Heart left ventricle (tissue), 16 donors: ENCODE measurements around the gene CCL7. TPM values are rescaled to one million over a fixed set of nuclear protein-coding genes. Genes with fewer than 3 reads are reported as not detected.

ENCODE experiments used
- ATAC-seq, 4 donors: fragments of 200-7000 bp; cut with Tn5 transposase; one replicate each; pipeline ENCODE4 v1.9.1; 2020 to 2022; ENCODE audit warnings: moderate library complexity in 4 of 4, mild to moderate bottlenecking in 3 of 4, moderate number of reproducible peaks in 1 of 4
- DNase-seq, 5 donors: peaks; one replicate each; pipeline ENCODE4 v3.0.0-alpha.2; 2020
- H3K27ac ChIP-seq, 12 donors: fragments of 200-600 bp; sonication (generic) in 4 of 12; one replicate each; pipeline versions ENCODE4 v1.5.0 to v1.8.0; 2016 to 2022; ENCODE audit warnings: mild to moderate bottlenecking in 2 of 12
- H3K27me3 ChIP-seq, 9 donors: fragments of 200-600 bp; sonication (generic) in 2 of 9; one replicate each; pipeline versions ENCODE4 v1.5.1 to v1.8.0; 2016 to 2022; ENCODE audit warnings: mild to moderate bottlenecking in 3 of 9
- H3K36me3 ChIP-seq, 9 donors: fragments of 200-600 bp; sonication (generic) in 2 of 9; one replicate each; pipeline versions ENCODE4 v1.5.0 to v1.8.0; 2018 to 2022; ENCODE audit warnings: mild to moderate bottlenecking in 2 of 9
- H3K4me1 ChIP-seq, 12 donors: fragments of 200-600 bp; sonication (generic) in 4 of 12; one replicate each; pipeline versions ENCODE4 v1.5.0 to v1.8.0; 2016 to 2022; ENCODE audit warnings: mild to moderate bottlenecking in 3 of 12
- H3K4me3 ChIP-seq, 12 donors: fragments of 200-600 bp; sonication (generic) in 4 of 12; one replicate each; pipeline versions ENCODE4 v1.5.0 to v1.8.0; 2017 to 2022; ENCODE audit warnings: mild to moderate bottlenecking in 9 of 12, moderate library complexity in 4 of 12
- H3K9me3 ChIP-seq, 12 donors: fragments of 200-600 bp; sonication (generic) in 4 of 12; one replicate each; pipeline versions ENCODE4 v1.5.0 to v1.8.0; 2016 to 2022; ENCODE audit warnings: mild to moderate bottlenecking in 1 of 12
- CTCF ChIP-seq, 12 donors: fragments of 200-600 bp; sonication (generic) in 4 of 12; IDR thresholded peaks; one replicate each; pipeline versions ENCODE4 v1.5.0 to v1.8.0; 2018 to 2022; ENCODE audit warnings: antibody characterized with exemption in 12 of 12, mild to moderate bottlenecking in 5 of 12
- POLR2A ChIP-seq, 2 donors: fragments of 450-650 bp; IDR thresholded peaks; one replicate each; pipeline ENCODE4 v1.6.1; 2017; ENCODE audit warnings: antibody characterized with exemption in 2 of 2, mild to moderate bottlenecking in 2 of 2, moderate library complexity in 2 of 2
- WGBS, 4 donors: extraction: QIAGEN DNeasy Blood & Tissue Kit in 2 of 4; methylation state at CpG; one replicate each; pipeline versions ENCODE4 v1.1.5 to v1.1.7; 2013 to 2018; 5-methylcytosine and 5-hydroxymethylcytosine counted together
- intact Hi-C, 10 donors: fragments of 100-400 bp; cut with DNase I; formaldehyde crosslinking; loops; one replicate each; pipeline versions ENCODE4 v1.11.1 to v1.14.2; 2022
- polyA plus RNA-seq, 2 donors: library from polyadenylated mRNA; stranded (reverse); fragments of 200-250 nt; gene quantifications; one replicate each; pipeline ENCODE4 v1.2.3, GENCODE V29; 2013
- total RNA-seq, 9 donors: library from RNA; depleted of rRNA in 2 of 9; stranded (reverse); fragments of >200 nt in 2 of 9; fragmentation: NEBNext Ultra II Directional in 3 of 9; extraction: Animal tissue kit (Norgen Biotek cat#: 25700) in 3 of 9; gene quantifications; one replicate each; pipeline versions ENCODE4 v1.1.0 to v1.2.4, GENCODE V29; 2016 to 2023
- donor health status: ischemic (EF 13 %, LVEDD 7.1; RV severe dilation, severe dysfunction).
- donor health status: healthy with polysubstance abuse.
- donor health status: DM: no; HTN: yes; CAD: no.
- donor health status: DM: no; HTN: no; CAD: no.
- donor health status: ischemic (EF 25% LVEDD 6.9; RV normal size, moderate dysfunction).
- donor health status: ischemic (EF 25% LVEDD 5.7; RV mildly dilated, moderate dysfunction).
- donor health status: healthy.
- donor health status: DM: yes; HTN: yes; CAD: no.
- donor health status: ischemic (EF 35%, LVEDD 5.7; RV mildly dilated, moderate dysfunction).
- donor health status: nonischemic (EF 11% LVEDD 7.7; RV severe dilation, severe dysfunction).
- donor health status: DM: yes; HTN: yes; CAD: no.
- donor health status: PGD.
- donor health status: ischemic (EF 29% LVEDD 5.4; RV normal size, mild dysfunction).
- donor health status: nonischemic (EF 23%, LVEDD 6.1; RV moderate dilation, normal function).

CCL7 gene
- total and polyA plus RNA-seq, 11 donors = 0.36 to 3.4 TPM; not detected in 9

DNA sequence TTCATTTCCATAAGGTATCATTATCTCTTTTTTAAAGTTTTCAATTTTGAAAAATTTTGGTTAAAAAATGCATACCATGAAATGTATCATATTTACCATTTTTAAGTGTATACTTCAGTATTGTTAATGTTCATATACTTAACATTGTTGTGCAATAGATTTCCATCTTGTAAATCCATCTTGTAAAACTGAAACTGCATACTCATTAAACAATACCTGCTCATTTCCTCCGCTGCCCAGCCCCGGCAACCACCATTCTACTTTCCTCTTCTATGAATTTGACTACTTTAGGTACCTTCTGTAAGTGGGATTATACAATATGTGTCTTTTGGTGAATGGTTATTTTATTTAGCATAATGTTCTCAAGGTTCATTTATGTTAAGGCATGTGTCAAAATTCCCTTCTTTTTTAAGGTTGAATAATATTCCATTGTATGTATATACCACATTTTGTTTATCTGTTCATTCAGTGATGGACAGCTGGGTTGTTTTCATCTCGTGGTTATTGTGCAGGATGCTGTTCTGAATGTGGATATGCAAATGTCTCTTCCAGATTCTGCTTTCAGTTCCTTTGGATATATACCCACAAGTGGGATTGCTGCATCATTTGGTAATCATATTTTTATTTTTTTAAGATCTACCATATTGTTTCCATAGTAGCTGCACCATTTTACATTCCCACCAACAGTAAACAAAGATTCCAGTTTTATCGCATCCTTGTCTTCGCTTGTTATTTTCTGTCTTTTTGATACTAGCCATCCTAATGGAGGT, 8.3 kb upstream of the CCL7 start:
- Histone ChIP-seq H3K27me3 (no peaks in the 10 kb centered on the region), H3K27ac (no peak overlapping the region), H3K4me1 (peaks cover 0 to 13% (median 0%) of the 10 kb centered on the region in 12 donors), H3K36me3 (peaks cover 0 to under 1% (median 0%) of the 10 kb centered on the region in 9 donors), H3K4me3 (no peak overlapping the region), H3K9me3 (no peaks in the 10 kb centered on the region)
- TF ChIP-seq POLR2A (IDR thresholded peaks at IDR 0.05) (no peak), CTCF (IDR thresholded peaks at IDR 0.05) (no peak)
- 75 to 80% (median 77%) methylated on average over 5 of the region's 5 CpGs for WGBS, 4 donors
- no peak for ATAC-seq
- DNase-seq = no peak
- intact Hi-C loops = no loop called here

DNA sequence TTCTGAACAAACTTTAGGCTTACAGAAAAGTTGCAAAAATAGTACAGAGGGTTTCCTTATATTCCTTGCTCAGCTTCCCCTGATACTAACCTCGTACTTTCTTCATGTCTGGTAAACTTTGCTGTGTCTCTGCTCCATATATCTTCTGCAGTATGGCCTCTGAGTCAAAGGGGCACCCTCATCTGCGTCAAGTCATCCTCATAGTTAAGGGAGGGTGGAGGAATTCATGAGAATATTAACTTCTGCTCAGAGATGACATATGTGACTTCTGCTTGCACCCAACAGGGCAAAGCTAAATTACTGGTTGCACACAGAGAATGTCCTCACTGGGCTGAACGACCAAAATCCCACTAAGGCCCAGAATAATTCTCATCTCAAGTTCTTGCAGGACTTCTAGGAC, 4.3 kb upstream of the CCL7 start:
- H3K4me3 ChIP-seq = no peak overlapping the region
- H3K27ac ChIP-seq = no peak overlapping the region
- H3K27me3 ChIP-seq = no peaks in the 10 kb centered on the region
- no peaks in the 10 kb centered on the region for H3K36me3 ChIP-seq
- peaks cover 0 to 4% (median 0%) of the 10 kb centered on the region in 12 donors for H3K4me1 ChIP-seq
- TF ChIP-seq POLR2A (IDR thresholded peaks at IDR 0.05) = no peak
- intact Hi-C loops = no loop called here
- H3K9me3 ChIP-seq = no peaks in the 10 kb centered on the region
- 48 to 64% (median 56%) methylated on average over 3 of the region's 3 CpGs for WGBS, 4 donors
- no peak for DNase-seq
- ATAC-seq = no peak

DNA sequence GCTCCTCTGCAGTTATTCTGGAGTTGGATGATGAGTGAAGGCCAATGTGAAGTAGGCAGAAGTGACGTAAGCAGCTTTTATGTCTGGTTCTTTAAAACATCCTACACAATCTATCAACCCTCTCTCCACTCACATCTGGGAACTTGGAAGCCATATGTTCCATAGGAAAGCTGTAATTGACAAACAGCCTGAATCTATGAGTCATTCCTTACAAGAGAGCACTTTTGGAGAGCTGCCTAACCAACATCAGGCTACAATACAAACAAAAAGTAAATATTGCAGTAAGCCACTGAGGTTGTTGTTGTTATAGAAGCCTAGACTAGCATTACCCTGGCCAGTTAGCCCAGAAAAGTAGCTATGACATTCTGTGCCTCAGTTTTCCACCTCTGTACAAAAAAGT, 5.9 kb downstream of the CCL7 start:
- H3K27me3 ChIP-seq = peaks cover 0 to 4% (median 0%) of the 10 kb centered on the region in 9 donors
- H3K4me3 ChIP-seq = no peak overlapping the region
- no peaks in the 10 kb centered on the region for H3K36me3 ChIP-seq
- intact Hi-C loops = no loop called here
- no peak overlapping the region for H3K27ac ChIP-seq
- WGBS, 4 donors = 0 to 35% (median 18%) methylated on average over 1 of the region's 1 CpG
- ATAC-seq = no peak
- H3K4me1 ChIP-seq = peaks cover 0 to 12% (median 0%) of the 10 kb centered on the region in 12 donors
- H3K9me3 ChIP-seq = no peaks in the 10 kb centered on the region
- no peak for DNase-seq
- TF ChIP-seq CTCF (IDR thresholded peaks at IDR 0.05) (no peak), POLR2A (IDR thresholded peaks at IDR 0.05) (no peak)

- intact Hi-C loops = no loop called here
- ATAC-seq = no peak
These were observed 6.8 kb downstream of the CCL7 start for GRCh38 chr17:34276826-34277225.

More at GRCh38 chr17:34276826-34277225, 6.8 kb downstream of the CCL7 start:
- H3K4me3 ChIP-seq = no peak overlapping the region
- H3K36me3 ChIP-seq = no peaks in the 10 kb centered on the region
- WGBS, 4 donors = 60 to 71% (median 65%) methylated on average over 4 of the region's 4 CpGs
- H3K4me1 ChIP-seq = peaks cover 0 to 12% (median 0%) of the 10 kb centered on the region in 12 donors
- peaks cover 0 to 2% (median 0%) of the 10 kb centered on the region in 9 donors for H3K27me3 ChIP-seq
- H3K27ac ChIP-seq = no peak overlapping the region
- DNase-seq = no peak
- TF ChIP-seq POLR2A (IDR thresholded peaks at IDR 0.05) (no peak), CTCF (IDR thresholded peaks at IDR 0.05) (no peak)
- H3K9me3 ChIP-seq = peaks cover 0 to 4% (median 0%) of the 10 kb centered on the region in 12 donors
